HL-60 (cell line): ENCODE measurements around the gene PTPRT.

Experiments
- CTCF ChIP-seq: IDR thresholded peaks from one replicate; pipeline ENCODE4 v1.5.1; 2011; ENCODE audit warnings: low read length, control low read depth, inconsistent platforms; ENCODE audit not compliant: insufficient read depth
- GABPA ChIP-seq: IDR thresholded peaks from 2 replicates; pipeline ENCODE4 v1.6.1; 2012; ENCODE audit warnings: low read depth
- REST ChIP-seq: IDR thresholded peaks from 2 replicates; pipeline ENCODE4 v1.6.1; 2012; ENCODE audit warnings: low read depth; ENCODE audit not compliant: insufficient replicate concordance

GRCh38 chr20:42276718-42277602 is 912.7 kb downstream of the PTPRT start:
- TF ChIP-seq CTCF (no peak), GABPA (no peak), REST (no peak)
